HG03280 (cell line): Measurements from ENCODE around the gene ARPP21.

Experiments used
- ATAC-seq: cut with Tn5 transposase; IDR thresholded peaks from one replicate; pipeline ENCODE4 v1.9.1; 2021; ENCODE audit warnings: mild to moderate bottlenecking, moderate library complexity; ENCODE audit not compliant: unreplicated experiment

The ARPP21 gene

GRCh38 chr3:35733341-35733740, 94.0 kb downstream of the ARPP21 start:
- ATAC-seq, result no peak

GRCh38 chr3:35733864-35734263, 94.5 kb downstream of the ARPP21 start:
- no peak for ATAC-seq

GRCh38 chr3:35737080-35737479, 97.8 kb downstream of the ARPP21 start:
- no peak for ATAC-seq

GRCh38 chr3:35737527-35737926, 98.2 kb downstream of the ARPP21 start:
- no peak for ATAC-seq

GRCh38 chr3:35737934-35738706, 98.8 kb downstream of the ARPP21 start:
- no peak for ATAC-seq

- no peak for ATAC-seq
Measured at GRCh38 chr3:35739181-35739809, 100.0 kb downstream of the ARPP21 start.

GRCh38 chr3:35739964-35740527, 100.7 kb downstream of the ARPP21 start:
- ATAC-seq, result no peak

- ATAC-seq, result no peak
Measured at GRCh38 chr3:35743218-35743617, 103.9 kb downstream of the ARPP21 start.

GRCh38 chr3:35744419-35744818, 105.1 kb downstream of the ARPP21 start:
- ATAC-seq, result no peak

GRCh38 chr3:35745351-35745750, 106.0 kb downstream of the ARPP21 start:
- no peak for ATAC-seq

- no peak for ATAC-seq
Measured at GRCh38 chr3:35745802-35746484, 106.6 kb downstream of the ARPP21 start.

GRCh38 chr3:35746492-35746891, 107.2 kb downstream of the ARPP21 start:
- no peak for ATAC-seq

- ATAC-seq, result no peak
Measured at GRCh38 chr3:35748144-35748543, 108.8 kb downstream of the ARPP21 start.

- no peak for ATAC-seq
Measured at GRCh38 chr3:35751207-35751606, 111.9 kb downstream of the ARPP21 start.

- ATAC-seq, result no peak
Measured at GRCh38 chr3:35757991-35758757, 118.8 kb downstream of the ARPP21 start.

GRCh38 chr3:35760146-35760545, 120.8 kb downstream of the ARPP21 start:
- ATAC-seq, result no peak

GRCh38 chr3:35761311-35761710, 122.0 kb downstream of the ARPP21 start:
- no peak for ATAC-seq

GRCh38 chr3:35772381-35773015, 133.2 kb downstream of the ARPP21 start:
- no peak for ATAC-seq

- no peak for ATAC-seq
Measured at GRCh38 chr3:35773417-35773816, 134.1 kb downstream of the ARPP21 start.

GRCh38 chr3:35776346-35776745, 137.0 kb downstream of the ARPP21 start:
- ATAC-seq, result no peak
